ENCODE results near the gene SPSB1.

DNA sequence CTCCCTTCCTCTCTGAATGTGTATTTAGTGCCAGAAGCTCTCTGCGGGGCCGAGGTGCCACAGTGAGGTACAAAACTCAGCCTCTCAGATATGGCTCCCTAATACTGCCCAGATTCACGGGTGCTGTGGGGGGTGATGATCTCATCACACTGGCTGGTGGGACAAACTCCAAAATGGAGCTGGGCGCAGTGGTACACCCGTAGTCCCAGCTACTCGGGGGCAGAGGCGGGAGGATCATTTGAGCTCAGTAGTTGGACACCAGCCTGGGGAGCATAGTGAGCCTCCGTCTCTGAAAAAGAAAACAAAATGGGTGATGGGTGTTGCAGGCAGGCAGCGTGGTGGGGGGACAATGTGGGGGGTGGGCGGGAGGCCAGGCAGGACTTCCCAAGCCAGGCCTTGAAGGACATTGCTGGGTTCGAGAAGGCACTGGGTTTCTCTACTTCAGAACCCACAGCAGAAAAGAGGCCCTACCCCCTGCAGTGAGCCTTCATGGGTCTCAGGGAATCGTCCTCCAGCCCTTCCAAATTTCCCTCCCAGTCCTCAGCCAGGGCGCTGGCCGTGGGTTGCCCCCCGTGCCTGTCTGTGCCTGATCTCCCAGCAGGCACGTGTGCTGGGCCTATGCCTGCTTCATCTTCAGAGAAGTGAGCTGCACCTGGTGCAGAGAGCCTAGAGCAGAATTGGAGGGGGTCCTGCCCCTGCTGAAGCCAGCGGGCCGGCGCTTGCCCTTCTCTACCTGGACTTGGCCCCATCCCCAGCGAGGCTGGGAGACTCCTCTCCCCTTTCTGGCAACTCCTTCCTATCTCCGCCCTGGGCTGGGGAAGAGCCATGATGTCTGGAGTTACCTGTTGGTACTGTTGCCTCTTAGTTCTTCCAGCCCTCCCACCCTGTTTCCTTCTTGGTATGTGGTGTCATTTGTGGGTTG is 44.1 kb upstream of the SPSB1 start:
- TF ChIP-seq TAF1 (IDR thresholded peaks at IDR 0.05; ENCODE audit: low read depth, low read length): no peak
- no peak for TF ChIP-seq POLR2A (IDR thresholded peaks at IDR 0.05; ENCODE audit: low read depth, low read length)
- no peak for TF ChIP-seq SPI1 (IDR thresholded peaks at IDR 0.05; ENCODE audit: low read depth, low read length)
- TF ChIP-seq POLR2AphosphoS5 (IDR thresholded peaks at IDR 0.05; ENCODE audit: low read depth, low read length): no peak
- TF ChIP-seq POU2F2 (IDR thresholded peaks at IDR 0.05; ENCODE audit: low read depth, low read length): no peak

Data from GM12891 (cell line).